OCI-LY3 (cell line): ENCODE measurements around the gene WDR76.
"Not testable (repeated sequence)": the region's sequence is repeated elsewhere in the genome, so short reads cannot be mapped to it uniquely, and the experiment has no call there.

ENCODE experiments used
- CTCF ChIP-seq: fragments of 200-600, 300-600 bp; sonication (generic); IDR thresholded peaks from 2 replicates; pipeline ENCODE4 v1.5.1; 2014; ENCODE audit warnings: antibody characterized with exemption, low read length, low read depth
- EZH2phosphoT487 ChIP-seq: fragments of 200-600 bp; shearing (Covaris generic); IDR thresholded peaks from 2 replicates; pipeline ENCODE4 v1.6.1; 2018; ENCODE audit warnings: antibody characterized with exemption, mixed run types, low read depth

DNA sequence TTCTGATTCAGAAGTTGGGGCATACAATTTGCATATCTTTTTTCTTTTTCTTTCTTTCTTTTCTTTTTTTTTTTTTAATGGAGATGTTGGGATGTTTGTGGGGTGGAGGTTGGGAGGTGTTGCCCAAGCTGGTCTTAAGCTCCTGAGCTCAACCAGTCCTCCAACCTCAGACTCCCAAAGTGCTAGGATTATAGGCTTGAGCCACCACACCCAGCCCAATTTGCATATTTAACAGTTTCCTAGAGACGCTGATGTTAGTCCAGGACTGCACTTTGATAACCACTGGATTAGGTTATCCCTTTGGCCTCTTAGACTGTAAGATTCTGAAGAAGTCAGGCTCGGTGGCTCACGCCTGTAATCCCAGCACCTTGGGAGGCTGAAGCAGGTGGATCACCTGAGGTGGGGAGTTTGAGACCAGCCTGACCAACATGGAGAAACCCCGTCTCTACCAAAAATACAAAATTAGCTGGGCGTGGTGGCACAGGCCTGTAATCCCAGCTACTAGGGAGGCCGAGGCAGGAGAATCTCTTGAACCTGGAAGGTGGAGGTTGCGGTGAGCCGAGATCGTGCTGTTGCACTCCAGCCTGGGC is 3.2 kb downstream of the WDR76 start:
- not testable (repeated sequence) for TF ChIP-seq CTCF, EZH2phosphoT487
